ENCODE measurements around the gene EP400.

DNA sequence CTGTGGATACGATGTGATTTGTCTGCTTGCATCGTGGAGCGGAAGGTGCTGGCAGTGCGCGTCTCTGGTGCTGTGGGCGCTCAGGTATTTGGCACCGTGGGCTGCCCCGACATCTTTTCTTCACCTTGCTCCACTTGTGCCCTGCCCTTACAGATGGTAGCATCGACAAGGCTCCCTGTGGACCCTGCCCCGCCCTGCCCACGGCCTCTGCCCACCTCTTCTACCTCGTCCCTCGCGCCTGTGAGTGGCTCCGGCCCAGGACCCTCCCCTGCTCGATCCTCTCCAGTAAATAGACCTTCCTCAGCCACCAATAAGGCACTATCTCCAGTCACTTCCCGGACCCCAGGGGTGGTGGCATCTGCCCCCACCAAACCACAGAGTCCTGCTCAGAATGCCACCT lies 36.6 kb downstream of the EP400 start:
- TF ChIP-seq, protein P1, sequence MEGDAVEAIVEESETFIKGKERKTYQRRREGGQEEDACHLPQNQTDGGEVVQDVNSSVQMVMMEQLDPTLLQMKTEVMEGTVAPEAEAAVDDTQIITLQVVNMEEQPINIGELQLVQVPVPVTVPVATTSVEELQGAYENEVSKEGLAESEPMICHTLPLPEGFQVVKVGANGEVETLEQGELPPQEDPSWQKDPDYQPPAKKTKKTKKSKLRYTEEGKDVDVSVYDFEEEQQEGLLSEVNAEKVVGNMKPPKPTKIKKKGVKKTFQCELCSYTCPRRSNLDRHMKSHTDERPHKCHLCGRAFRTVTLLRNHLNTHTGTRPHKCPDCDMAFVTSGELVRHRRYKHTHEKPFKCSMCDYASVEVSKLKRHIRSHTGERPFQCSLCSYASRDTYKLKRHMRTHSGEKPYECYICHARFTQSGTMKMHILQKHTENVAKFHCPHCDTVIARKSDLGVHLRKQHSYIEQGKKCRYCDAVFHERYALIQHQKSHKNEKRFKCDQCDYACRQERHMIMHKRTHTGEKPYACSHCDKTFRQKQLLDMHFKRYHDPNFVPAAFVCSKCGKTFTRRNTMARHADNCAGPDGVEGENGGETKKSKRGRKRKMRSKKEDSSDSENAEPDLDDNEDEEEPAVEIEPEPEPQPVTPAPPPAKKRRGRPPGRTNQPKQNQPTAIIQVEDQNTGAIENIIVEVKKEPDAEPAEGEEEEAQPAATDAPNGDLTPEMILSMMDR (IDR thresholded peaks at IDR 0.05), result no peak
- TF ChIP-seq POLR2A (IDR thresholded peaks at IDR 0.05), result no peak
